Esophagus mucosa (tissue), 1 donor: ENCODE measurements around the gene HPS4. TPM values are rescaled to one million over a fixed set of nuclear protein-coding genes. Genes with fewer than 3 reads are reported as not detected.
A peak's percentile ranks its signal among the peaks of the same experiment; 100 is the strongest.

Experiments
- ATAC-seq: fragments of 200-7000 bp; cut with Tn5 transposase; one replicate; pipeline ENCODE4 v1.9.1; 2020
- total RNA-seq: library from RNA; stranded (reverse); gene quantifications from one replicate; pipeline ENCODE4 v1.2.4, GENCODE V29; 2023
- donor health status: DM: yes; HTN: yes; CAD: no.

Gene HPS4
- total RNA-seq, 1 donor from 2014 or later, result 26.2 TPM

DNA sequence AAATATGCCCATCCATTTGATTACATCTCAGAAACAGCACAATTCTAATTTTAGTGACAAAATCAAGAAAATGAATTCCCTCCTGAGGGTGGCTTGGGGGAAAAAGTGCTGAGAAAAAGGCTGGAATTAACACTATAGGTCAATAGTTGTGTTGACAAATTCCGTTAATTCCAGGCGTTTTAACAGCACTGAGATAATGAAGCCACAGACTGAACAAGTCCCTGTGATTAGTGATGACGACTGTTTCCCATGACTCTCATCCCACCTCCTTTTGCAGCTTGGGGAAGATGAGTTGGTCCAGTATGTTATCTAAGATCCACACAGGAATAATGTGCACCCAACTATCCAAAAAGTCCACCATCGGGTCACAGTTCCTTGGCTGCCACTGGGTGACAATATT lies 12.9 kb upstream of the HPS4 start:
- ATAC-seq, result no peak

DNA sequence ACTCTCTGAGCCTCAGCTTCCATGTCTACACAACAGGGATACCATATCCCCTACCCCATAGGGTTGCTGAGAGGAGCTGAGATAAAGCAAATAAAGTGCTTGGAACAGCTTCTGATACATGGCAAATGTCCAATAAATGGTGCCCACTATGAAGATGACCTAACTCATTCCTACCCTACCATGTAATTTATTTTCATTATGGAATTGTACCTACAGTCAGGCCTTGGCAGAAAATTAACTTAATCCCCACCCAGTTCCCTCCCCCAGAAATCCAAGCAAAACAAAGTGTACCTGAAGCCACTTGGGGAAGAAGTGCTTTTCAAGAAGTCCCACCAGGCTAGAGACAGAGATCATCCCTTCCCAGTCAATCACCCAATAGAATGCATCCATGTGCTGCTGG lies 10.9 kb upstream of the HPS4 start:
- no peak for ATAC-seq

DNA sequence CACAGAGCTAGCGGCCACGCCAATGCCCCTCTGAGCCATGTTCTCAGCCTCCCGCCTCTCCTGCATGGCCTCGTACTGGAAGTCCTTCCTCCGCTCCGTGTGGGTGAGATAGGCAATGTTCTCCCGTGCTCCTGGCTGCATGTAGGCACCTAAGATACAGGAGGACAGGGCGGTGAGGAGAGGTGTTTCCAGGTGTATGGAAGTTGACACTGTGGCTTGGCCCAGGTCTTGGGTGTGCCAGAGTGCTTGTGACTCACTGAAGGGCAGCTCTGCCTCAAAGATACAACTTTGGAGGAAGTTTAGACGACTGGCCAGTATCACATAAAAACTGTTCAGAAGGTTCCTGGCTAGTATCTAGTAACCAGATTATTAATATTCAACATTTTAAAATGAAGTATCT lies 8.6 kb upstream of the HPS4 start:
- ATAC-seq, result peak; percentile 66

DNA sequence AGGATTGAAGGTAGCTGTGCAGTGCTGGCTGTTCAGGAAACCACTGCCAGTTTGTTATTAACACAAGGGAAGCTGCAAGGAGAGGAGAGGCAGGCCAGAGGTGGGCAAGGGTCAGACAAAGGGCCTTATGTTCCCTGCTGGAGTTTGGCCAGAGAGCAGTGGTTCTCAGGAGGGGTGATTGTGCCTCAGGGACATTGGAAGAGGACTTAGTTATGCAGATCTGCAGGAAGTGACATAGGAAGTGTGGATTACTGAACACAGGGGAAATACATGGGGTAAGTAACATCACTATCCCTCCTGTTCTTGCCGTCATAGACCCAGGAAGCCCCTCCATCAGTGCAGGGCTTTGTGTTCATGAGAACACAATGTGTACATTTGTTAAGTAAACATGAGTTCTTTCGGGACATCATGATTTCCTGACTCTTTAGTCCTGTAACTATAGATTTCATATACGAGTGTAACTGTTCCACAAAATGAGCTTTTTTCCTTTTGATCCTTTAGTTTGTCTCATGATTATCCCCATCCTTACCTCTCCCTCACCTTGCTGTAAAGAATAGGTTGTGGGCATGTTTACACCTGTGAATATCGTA lies 6.0 kb upstream of the HPS4 start:
- no peak for ATAC-seq

DNA sequence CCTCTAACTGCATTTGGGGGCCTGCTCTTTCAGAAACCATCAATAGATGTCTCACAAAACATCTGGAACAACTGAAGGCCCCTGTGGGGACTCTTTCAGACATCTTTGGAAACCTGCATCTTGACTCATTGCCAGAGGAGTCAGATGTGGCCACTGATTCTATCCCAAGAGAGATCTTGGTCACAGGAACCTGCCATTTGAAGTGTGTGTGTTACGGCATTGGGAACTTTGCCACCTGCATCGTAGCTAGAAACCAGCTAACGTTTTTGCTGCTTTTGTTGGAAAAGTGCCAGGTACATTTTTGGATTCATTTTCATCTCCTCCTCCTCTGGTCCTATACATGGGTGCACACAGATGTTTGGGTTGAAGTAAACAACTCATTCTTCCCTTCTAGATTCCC lies 4.4 kb upstream of the HPS4 start:
- ATAC-seq, result no peak

DNA sequence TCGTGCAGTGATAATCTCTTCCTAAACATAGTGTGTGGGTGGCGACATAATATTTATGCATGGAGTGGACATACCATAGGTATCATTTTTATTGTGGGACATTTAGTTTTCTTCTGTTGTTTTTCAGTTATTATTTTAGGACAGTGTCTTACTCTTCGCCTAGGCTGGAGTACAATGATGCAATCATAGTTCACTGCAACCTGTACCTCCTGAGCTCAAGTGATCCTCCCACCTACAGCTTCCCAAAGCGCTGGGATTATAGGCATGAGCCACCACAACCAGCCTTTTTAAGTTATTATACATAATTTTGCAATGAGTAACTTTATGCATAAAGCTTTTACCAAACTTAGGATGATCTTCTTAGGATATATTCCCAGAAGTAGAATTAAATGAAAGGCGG lies 2.8 kb upstream of the HPS4 start:
- no peak for ATAC-seq

DNA sequence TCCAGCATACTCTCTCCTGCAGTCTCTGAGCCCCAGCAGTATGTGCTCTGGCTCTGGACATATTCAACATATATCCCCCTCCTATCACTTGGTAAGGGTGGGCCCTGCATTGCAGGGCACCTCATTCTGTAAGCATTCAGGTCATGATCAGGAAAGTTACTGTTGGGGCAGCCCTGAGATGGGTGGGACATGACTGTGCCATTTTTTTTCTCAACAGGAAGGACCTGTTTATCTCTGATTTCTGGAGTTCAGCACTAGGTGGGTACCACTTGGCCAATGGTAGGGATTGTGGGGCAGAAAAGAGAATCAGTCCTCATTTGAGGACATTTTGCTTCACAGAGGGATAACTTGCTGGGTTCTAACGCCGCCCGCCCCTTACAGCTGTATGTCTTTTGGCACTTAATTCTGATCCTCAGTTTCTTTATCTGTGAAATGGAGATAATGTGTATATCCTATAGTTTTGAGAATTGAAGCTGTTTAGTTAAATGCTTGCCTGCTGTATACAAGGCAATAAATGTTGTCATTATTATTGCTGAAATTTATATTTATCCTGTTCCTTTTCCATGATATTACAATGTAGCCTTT lies 2.3 kb upstream of the HPS4 start:
- no peak for ATAC-seq

DNA sequence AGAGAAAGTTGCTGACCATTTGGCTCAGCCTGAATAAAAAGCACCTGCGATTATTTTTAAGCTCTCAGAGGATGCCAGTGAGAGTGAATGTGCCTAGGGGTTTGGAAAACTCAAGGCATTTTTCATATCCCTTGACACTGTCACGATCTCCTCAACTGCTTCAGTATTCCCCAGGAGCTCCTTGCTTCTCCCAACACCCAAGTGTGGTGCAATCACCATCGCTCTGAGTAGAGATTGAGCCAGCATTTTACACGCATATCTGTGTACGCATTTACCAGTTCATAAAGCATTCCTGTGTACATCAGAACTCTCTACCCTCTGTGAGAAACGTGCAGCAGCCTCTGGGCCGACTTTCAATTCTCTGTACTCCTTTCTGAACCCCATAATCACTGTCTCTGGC lies 1.4 kb upstream of the HPS4 start:
- ATAC-seq, result no peak

DNA sequence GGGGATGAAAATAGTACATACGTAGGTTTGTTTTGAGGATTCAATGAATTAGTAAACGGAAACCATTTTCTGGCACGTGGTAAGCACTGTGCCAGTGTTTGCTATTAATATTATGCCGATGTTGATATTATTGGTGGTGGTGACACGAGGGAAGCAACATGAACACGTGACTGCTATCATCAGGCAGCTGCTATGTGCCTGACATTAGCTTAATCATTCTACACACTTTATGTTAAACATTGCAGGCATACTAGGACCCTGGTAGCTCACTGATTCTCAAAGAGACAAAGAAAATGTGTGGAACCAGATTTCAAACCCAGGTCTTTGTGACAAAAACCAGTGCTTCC lies 750 bp upstream of the HPS4 start:
- ATAC-seq, result no peak

DNA sequence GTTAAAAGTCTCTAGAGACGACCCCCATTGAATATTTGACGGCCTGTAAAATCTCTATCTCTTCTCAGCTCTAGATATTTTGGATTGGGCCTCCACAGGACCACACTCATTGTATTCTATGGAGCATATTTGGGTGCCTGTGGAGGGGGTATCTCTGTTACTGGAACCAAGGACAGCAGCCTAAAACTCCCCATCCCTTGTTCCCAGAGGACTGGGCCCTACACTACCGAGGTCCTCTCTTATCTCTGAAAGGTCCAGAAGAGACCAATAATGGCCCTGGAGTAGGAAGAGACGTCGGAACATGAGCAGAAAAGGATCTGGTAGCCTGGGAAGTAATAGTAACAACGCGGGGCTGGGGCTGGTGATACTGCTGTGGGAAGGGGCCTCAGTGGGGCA lies 542 bp downstream of the HPS4 start:
- no peak for ATAC-seq

DNA sequence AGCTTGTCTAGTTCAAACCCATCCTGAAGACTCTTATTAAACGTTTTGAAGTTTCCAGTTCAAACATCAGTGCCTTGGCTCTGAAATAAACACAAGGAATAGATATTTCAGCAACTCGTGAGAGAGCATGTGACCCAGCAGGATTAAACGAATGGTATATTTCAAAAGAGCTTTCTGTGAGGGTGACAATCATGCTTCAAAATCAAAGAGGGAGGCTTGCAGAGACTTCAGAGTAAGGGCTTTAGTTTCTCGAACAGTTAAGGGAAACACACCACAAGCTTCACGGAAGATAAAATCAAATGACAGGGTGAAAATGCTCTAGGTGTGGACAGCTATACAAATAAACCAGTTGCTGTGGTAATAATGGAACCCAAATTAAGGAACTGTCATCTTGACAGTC lies 1.4 kb downstream of the HPS4 start:
- ATAC-seq, result no peak

DNA sequence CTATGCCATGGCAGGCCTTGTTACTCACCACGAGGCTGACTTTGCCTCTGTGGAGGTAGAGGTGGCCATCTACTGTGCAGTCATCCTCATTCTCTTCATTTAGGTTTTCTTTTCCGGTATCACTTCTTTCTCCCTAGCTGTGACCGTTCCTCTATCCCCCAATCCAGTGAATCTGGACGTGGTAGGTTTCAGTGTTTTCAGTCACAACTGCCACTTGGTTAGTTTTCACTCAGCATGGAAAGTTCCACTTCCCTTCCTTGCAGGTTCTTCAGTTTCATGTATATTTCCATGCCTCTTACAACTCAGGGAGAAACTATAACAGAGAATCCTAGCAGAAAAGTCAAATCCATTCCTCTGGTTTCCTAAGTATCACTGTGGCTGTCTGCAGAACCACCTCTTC lies 1.9 kb downstream of the HPS4 start:
- ATAC-seq, result no peak

DNA sequence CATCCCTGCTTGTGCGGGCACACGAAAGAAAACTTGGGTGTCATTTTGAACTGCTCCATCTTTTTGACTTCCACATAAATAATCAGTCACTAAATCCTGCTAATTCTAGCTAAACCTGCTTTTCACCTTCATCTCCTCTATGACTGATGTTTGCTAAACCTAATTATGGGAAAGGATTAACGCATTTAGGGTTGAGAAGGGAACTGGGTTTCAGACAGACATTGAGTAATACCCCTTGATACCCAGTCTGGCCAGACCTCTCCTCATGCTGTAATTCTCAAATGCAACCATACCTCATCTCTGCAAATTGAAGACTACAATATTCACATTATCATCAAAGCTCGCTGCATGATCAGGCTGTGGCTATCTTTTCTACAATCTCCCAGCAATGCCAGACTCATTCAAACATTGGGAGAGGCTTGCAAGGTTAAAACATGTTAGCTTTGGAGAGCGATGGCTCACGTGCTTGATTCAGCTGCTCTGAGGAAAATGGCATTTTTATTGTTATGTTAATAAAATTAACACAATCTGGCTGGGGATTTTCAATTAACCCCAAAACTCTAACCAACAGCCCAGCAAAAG lies 2.4 kb downstream of the HPS4 start:
- ATAC-seq, result peak; percentile 53

DNA sequence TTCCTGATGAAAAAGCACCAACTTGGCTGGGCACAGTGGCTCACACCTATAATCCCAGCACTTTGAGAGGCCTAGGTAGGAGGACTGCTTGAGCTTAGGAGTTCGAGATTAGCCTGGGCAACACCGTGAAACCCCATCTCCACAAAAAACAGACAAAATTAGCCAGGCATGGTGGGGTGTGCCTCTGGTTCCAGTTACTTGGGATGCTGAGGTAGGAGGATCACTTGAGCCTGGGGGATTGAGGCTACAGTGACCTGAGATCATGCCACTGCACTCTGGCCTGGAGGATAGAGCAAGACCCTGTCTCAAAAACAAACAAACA lies 3.0 kb downstream of the HPS4 start:
- ATAC-seq, result no peak

DNA sequence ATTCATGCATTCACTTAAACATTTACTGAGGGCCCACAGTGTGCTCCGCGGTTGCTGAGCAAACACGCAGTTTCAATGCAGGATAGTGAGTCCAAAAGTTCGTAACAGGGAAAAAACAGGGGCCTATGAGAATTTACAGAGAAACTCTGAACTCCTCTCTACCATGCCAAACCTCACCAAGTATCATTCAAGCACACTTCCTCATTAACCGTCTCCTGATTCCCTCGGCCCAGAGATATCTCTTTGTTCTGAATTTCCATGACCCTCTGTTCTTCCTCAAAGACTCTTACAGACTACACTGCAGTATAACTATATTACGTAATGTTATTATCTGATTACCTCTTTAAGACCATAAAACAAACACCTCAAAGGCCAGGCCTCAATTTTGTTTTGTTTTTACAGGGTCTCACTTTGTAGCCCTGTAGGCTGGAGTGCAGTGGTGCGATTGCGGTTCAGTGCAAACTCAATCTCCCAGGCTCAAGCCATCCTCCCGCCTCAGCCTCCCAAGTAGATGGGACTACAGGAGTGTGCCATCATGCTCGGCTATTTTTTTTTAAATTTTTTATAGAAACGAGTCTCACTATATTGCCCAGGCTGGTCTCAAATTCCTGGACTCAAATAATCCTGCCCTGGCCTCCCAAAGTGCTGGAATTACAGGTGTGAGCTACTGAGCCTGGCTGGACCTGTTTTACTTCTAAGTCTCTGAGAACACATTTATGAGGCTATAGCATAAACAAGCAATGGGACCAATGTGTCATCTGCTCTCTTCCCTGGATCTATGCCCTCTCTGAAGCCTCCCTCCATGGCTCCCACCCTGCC lies 3.6 kb downstream of the HPS4 start:
- peak; percentile 38 for ATAC-seq

DNA sequence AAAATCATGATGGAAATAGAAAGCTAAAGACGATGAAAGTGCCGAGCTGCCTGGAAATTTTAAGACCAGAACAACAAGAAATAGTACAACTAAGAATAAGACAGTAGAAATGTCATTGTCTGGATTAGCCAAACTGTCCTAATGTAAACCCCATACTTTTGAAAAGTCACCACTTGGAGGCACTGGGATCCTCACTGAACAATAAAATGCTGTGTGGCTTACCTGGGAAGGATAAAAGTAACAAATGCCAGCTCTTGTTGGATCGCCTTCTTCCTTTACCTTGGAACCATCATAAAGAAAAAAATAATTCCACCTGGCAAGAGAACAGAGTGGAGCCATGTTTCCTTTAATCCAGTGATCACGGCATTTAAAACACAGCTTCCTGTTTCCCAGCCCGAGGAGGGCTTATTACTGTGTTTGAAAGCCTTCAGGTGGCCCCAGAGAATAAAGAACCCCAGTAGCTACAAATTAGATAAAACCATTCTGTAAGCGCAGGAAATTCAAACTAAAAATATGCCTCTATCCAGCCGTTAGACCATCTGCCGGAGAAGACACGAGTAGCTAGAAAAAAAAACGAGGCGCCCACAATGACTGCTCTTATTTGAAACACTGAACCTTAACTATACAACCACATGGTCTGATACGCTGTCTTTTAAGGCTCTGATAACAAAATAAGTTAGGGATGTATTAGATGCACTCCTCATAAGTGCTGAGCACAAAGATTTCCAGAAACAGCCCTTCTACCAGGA lies 4.4 kb downstream of the HPS4 start:
- ATAC-seq, result no peak

DNA sequence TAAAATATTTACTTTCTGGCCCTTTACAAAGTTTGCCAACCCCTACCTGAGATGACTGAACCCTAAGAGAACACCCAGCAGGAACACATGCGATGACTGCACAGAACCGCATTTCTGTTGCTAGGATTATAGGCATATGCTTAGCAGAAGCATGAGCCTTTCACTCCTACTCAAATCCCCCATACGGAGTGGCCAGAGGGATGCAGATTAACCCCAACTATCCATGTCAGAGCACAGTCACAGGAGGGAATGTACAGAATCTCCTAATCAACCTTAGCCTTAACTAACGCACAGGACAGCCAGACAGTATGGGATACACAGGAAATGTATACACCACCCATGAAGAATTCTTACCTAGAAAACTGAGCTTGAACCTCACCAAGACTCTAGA lies 6.2 kb downstream of the HPS4 start:
- ATAC-seq, result no peak

DNA sequence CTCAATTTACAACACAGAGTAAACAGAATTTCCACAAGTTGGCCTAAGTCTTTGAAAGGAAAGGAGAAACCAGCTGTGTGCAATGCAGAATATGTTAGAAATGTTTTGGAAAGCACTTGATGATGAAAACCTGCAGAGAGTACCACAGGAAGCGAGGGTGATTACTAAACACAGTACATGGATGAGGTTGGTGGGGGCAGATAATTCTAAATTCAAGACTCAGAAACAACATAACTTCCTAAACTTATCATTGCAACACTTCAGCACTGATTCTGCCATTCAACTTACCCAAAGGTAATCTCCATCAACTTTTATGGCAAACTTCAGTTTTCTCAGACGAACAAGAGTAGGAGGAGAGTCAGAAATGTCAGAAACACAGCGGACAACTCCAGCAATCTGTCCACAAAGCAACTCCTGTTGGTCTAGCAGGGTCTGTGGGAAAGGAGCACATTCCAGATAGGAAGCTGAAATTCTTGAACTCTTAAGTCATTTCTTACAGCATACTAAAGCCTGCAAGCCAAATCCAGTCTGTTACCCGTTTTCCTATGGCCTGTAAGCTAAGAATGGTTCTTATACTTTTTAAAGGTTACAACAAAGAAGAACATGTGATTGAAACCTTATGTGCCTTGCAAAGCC lies 6.8 kb downstream of the HPS4 start:
- ATAC-seq, result no peak

DNA sequence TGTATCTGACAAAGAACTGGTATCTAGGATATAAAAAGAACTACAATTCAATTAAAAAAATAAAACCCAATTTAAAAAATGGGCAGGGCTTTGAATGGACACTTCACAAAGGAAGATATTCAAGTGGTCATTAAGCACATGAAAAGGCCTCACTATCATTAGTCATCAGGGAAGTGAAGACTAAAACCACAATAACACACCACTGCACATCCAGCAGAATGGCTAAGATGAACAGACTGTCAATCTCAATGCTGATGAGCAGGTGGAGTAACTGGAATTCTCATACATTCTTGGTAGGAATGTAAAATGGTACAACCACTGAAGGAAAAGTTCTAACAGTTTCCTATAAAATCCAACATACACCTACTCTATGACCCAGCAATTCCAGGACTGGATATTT lies 8.9 kb downstream of the HPS4 start:
- no peak for ATAC-seq

DNA sequence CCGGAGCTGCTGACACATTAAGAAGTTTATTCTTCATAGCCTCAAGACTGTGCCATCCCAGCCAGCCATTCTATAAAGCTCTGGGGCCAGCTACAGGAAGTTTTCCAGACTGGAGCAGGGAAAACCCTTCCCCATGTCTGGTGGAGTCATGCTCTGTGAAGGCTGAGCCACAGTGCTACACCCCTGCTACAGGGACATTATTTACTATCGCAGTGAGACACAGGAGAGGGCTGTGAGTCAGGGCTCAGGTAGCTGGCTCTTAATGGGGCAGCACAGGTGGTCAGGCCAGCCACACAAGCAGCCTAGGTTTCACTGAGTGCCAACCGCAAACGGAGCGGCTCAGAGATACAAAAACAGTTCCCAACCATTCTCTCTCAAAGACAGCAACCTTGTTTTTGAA lies 12.1 kb downstream of the HPS4 start:
- ATAC-seq, result peak; percentile 97

DNA sequence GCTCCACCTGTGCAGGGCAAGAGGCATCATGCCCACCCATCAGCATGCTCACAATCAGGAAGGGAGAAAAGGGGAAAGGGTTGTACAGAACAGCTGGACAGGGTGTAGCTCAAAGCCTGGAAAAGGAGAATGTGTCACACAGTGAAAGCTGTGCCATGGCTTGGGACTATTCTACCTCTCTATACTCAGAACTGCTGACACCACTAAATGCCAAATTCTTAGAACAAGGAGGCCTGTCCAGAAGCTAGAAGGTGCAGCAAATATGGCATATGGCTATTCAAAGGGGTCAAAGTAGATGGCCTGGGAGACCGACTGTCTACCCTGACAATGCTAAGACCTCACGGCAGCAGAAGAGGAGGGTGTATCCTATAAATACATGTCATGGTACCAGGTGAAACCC lies 12.8 kb downstream of the HPS4 start:
- peak; percentile 5 for ATAC-seq

DNA sequence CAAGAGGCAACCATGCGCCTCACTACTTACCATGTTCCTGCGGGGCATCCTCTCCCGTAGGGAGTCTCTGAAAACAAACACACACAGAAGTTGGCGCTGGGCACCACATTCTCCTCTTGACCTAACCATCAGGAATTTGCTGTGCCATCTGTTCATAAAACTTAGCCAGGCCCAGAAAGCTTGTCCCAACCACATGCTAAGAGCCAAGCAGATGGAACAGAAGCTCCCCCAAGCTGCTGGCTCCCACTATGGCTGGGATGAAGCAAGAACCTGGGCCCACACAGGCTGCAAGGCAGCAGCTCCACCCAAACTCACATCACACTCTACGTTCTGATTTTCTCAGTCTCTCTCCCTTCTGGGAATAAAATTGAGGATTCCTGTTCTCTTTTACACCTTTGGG lies 17.4 kb downstream of the HPS4 start:
- ATAC-seq, result no peak

DNA sequence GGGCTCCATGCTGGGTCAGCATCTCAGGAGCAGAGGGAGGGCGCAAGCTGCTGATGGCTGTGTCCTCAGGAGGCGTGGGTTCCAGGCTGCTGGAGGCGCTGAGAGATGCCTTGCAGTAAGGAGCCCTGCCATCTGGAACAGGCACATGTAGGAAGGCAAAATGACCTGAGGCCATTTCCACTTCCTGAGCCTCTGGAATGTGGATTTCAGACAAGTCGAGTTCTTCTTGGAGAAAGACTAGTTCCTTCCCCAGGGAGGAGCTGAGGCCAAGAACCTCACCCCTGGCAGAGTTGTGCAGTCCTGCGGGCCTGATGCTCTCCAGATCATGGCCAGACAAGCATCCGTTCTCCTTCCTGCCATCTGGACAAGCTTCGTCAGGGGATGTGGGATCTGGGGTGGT lies 19.3 kb downstream of the HPS4 start:
- no peak for ATAC-seq
